Colonic mucosa (tissue), 4 donors: ENCODE data around the gene FAN1. TPM values are rescaled to one million over a fixed set of nuclear protein-coding genes. Genes with fewer than 3 reads are reported as not detected.
"Not testable (repeated sequence)": the region's sequence is repeated elsewhere in the genome, so short reads cannot be mapped to it uniquely, and the experiment has no call there.

Experiments used
- DNase-seq: peaks from one replicate; pipeline ENCODE4 v3.0.0-alpha.2; 2020
- H3K27ac ChIP-seq: fragments of 200-600 bp; one replicate; pipeline ENCODE4 v1.8.0; 2021
- H3K27me3 ChIP-seq: fragments of 200-600 bp; one replicate; pipeline ENCODE4 v1.8.0; 2021
- H3K36me3 ChIP-seq: fragments of 200-600 bp; one replicate; pipeline ENCODE4 v1.8.0; 2021
- H3K4me1 ChIP-seq: fragments of 200-600 bp; one replicate; pipeline ENCODE4 v1.8.0; 2021; ENCODE audit warnings: mild to moderate bottlenecking
- H3K4me3 ChIP-seq: fragments of 200-600 bp; one replicate; pipeline ENCODE4 v1.8.0; 2021
- H3K9ac ChIP-seq, 2 donors: one replicate each; pipeline ENCODE4 v1.7.0; 2013; ENCODE audit warnings: control low read depth in 2 of 2, low read depth in 2 of 2, low read length in 2 of 2
- H3K9me3 ChIP-seq: fragments of 200-600 bp; one replicate; pipeline ENCODE4 v1.8.0; 2021
- CTCF ChIP-seq: fragments of 200-600 bp; IDR thresholded peaks from one replicate; pipeline ENCODE4 v1.8.0; 2022; ENCODE audit warnings: antibody characterized with exemption, mild to moderate bottlenecking
- intact Hi-C: fragments of 100-400 bp; cut with DNase I; formaldehyde crosslinking; loops from one replicate; pipeline ENCODE4 v1.14.1; 2022
- total RNA-seq, 2 donors: library from RNA; stranded (reverse); fragmentation: NEBNext Ultra II Directional in 1 of 2; extraction: Animal tissue kit (Norgen Biotek cat#: 25700) in 1 of 2; gene quantifications; one replicate each; pipeline ENCODE4 v1.2.1, GENCODE V29; 2021
- donor health status: healthy.
- donor health status: DM: no; HTN: no; CAD: no.
- donor health status: DM: no; HTN: no; CAD: no.

FAN1 gene
- total RNA-seq, 2 donors from 2014 or later, result 12.0 to 22.2 TPM

GRCh38 chr15:30877070-30877469 is 26.6 kb upstream of the FAN1 start:
- no peaks in the 10 kb centered on the region for H3K4me1 ChIP-seq
- no peak for TF ChIP-seq CTCF
- no peak for DNase-seq

GRCh38 chr15:30878515-30878914 is 25.2 kb upstream of the FAN1 start:
- intact Hi-C loops, result no loop called here
- Histone ChIP-seq H3K27ac (no peak overlapping the region), H3K27me3 (no peaks in the 10 kb centered on the region), H3K9me3 (no peaks in the 10 kb centered on the region), H3K9ac (no peak overlapping the region), H3K4me3 (no peak overlapping the region), H3K36me3 (no peaks in the 10 kb centered on the region), H3K4me1 (no peaks in the 10 kb centered on the region)
- no peak for DNase-seq
- no peak for TF ChIP-seq CTCF

More at GRCh38 chr15:30877070-30877469, 26.6 kb upstream of the FAN1 start:
- Histone ChIP-seq H3K27me3 (no peaks in the 10 kb centered on the region), H3K36me3 (no peaks in the 10 kb centered on the region), H3K4me3 (no peak overlapping the region), H3K9me3 (no peaks in the 10 kb centered on the region), H3K9ac (no peak overlapping the region), H3K27ac (no peak overlapping the region)
- intact Hi-C loops, result no loop called here

- H3K4me1 ChIP-seq, result no peaks in the 10 kb centered on the region
- H3K36me3 ChIP-seq, result no peaks in the 10 kb centered on the region
- H3K9me3 ChIP-seq, result no peaks in the 10 kb centered on the region
- H3K27me3 ChIP-seq, result no peaks in the 10 kb centered on the region
- H3K27ac ChIP-seq, result no peak overlapping the region
- no peak for DNase-seq
- no peak for TF ChIP-seq CTCF
- no peak overlapping the region for H3K9ac ChIP-seq
- no peak overlapping the region for H3K4me3 ChIP-seq
- intact Hi-C loops, result no loop called here
These were observed 20.8 kb upstream of the FAN1 start for GRCh38 chr15:30882849-30883433.

- H3K9ac ChIP-seq, H3K9me3 ChIP-seq, DNase-seq, H3K4me1 ChIP-seq, H3K27ac ChIP-seq, H3K36me3 ChIP-seq, H3K27me3 ChIP-seq, H3K4me3 ChIP-seq, intact Hi-C loops: not testable (repeated sequence)
These were observed 20.0 kb upstream of the FAN1 start for GRCh38 chr15:30883666-30884065.

- no peaks in the 10 kb centered on the region for H3K9me3 ChIP-seq
- H3K9ac ChIP-seq, result no peak overlapping the region
- no peak overlapping the region for H3K27ac ChIP-seq
- TF ChIP-seq CTCF, result no peak
- H3K36me3 ChIP-seq, result no peaks in the 10 kb centered on the region
- intact Hi-C loops, result no loop called here
- H3K27me3 ChIP-seq, result no peaks in the 10 kb centered on the region
- H3K4me1 ChIP-seq, result no peaks in the 10 kb centered on the region
- no peak for DNase-seq
- H3K4me3 ChIP-seq, result no peak overlapping the region
These were observed 17.9 kb upstream of the FAN1 start for GRCh38 chr15:30885814-30886213.

GRCh38 chr15:30889196-30889595 is 14.5 kb upstream of the FAN1 start:
- H3K9me3 ChIP-seq, result no peaks in the 10 kb centered on the region
- H3K4me3 ChIP-seq, result no peak overlapping the region
- no peaks in the 10 kb centered on the region for H3K4me1 ChIP-seq
- no peaks in the 10 kb centered on the region for H3K27me3 ChIP-seq
- H3K27ac ChIP-seq, result no peak overlapping the region
- no peak for TF ChIP-seq CTCF
- intact Hi-C loops, result no loop called here
- no peak overlapping the region for H3K9ac ChIP-seq
- no peak for DNase-seq
- H3K36me3 ChIP-seq, result no peaks in the 10 kb centered on the region
